AG10803 (cell line): Measurements from ENCODE around the gene AGBL1.
"Not testable (repeated sequence)": the region's sequence is repeated elsewhere in the genome, so short reads cannot be mapped to it uniquely, and the experiment has no call there.

Experiments
- DNase-seq: peaks from one replicate; pipeline ENCODE4 v3.0.0; 2010; ENCODE audit warnings: low read depth
- H3K4me3 ChIP-seq: 2 replicates; pipeline ENCODE4 v1.5.1; 2011; ENCODE audit warnings: mild to moderate bottlenecking, low read length, control low read depth
- TF ChIP-seq, protein P1 (sequence below): conservative IDR thresholded peaks from 2 replicates; pipeline ENCODE4 v1.5.1; 2011; ENCODE audit warnings: mild to moderate bottlenecking, low read length, control low read depth, inconsistent platforms

AGBL1 gene

DNA sequence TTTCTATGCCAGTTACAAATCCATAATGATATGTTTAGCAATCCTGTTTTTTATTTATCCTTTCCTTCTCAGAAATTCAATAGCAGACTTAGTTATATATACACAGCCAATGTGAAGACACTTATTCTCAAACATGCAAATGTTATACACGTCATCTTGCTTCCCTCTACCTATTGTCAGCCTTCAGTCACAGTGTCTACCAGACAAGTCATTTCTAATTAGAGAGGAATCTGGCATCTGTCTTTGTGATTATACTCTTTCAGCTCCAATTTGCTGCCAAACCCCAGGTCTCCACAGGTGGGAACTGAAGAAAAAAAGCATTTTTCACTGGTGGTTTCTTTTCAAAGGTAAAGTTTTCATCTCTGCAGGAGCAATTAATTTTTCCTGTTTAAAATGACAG lies 793.1 kb downstream of the AGBL1 start:
- TF ChIP-seq, protein P1, sequence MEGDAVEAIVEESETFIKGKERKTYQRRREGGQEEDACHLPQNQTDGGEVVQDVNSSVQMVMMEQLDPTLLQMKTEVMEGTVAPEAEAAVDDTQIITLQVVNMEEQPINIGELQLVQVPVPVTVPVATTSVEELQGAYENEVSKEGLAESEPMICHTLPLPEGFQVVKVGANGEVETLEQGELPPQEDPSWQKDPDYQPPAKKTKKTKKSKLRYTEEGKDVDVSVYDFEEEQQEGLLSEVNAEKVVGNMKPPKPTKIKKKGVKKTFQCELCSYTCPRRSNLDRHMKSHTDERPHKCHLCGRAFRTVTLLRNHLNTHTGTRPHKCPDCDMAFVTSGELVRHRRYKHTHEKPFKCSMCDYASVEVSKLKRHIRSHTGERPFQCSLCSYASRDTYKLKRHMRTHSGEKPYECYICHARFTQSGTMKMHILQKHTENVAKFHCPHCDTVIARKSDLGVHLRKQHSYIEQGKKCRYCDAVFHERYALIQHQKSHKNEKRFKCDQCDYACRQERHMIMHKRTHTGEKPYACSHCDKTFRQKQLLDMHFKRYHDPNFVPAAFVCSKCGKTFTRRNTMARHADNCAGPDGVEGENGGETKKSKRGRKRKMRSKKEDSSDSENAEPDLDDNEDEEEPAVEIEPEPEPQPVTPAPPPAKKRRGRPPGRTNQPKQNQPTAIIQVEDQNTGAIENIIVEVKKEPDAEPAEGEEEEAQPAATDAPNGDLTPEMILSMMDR, result no peak
- no peak overlapping the region for H3K4me3 ChIP-seq
- DNase-seq, result no peak

GRCh38 chr15:86875067-86875466 lies 795.4 kb downstream of the AGBL1 start:
- H3K4me3 ChIP-seq, result no peak overlapping the region
- no peak for DNase-seq
- TF ChIP-seq, protein P1, result no peak

DNA sequence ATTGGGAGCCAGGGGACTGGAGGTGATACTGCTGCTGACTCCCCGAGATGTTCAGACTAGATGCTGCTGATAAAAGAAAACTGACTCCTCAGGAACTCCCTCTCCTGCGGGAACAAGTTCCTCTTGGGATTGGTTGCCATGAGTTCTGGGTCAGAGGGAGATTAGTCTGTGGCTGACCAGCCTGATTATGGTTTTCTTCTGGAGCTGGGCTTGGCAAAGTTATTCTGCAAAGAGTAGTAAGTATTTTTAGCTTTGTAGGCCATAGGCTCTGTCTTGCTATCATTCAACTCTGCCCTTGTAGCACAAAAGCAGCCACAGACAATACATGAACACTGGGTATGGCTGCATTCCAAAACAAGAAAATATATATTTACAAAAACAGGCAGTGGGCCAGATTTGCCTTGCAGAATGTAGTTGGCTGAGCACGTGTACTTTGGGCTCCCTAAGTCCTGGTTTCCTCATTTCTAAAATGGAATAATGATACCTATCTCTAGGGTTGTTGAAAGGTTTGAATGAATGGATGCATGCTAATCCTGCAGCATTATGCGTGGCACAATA lies 796.8 kb downstream of the AGBL1 start:
- H3K4me3 ChIP-seq, result no peak overlapping the region
- TF ChIP-seq, protein P1, result no peak
- DNase-seq, result no peak

DNA sequence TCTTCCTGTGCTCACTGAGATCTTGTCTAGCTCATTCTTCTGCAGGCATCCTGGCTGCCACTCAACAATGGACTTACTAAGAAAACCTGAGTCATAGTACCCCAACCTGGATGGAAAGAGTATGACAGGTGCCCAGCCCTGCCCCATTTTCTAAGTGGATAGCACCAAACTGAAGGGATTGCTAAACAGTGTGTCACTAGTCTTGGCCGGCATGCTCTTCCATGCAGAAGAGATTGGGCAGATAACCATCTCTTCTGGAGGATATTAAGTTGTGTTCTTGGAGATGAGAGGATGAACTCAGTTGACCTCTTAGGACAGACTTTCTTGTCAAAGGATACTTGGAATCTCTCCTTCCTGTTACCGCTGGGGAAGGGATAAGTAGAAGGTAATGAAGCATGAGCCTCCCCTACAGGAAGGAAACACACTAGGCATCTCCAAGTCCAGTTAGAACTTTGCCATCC lies 797.5 kb downstream of the AGBL1 start:
- TF ChIP-seq, protein P1, result no peak
- H3K4me3 ChIP-seq, result no peak overlapping the region
- no peak for DNase-seq

DNA sequence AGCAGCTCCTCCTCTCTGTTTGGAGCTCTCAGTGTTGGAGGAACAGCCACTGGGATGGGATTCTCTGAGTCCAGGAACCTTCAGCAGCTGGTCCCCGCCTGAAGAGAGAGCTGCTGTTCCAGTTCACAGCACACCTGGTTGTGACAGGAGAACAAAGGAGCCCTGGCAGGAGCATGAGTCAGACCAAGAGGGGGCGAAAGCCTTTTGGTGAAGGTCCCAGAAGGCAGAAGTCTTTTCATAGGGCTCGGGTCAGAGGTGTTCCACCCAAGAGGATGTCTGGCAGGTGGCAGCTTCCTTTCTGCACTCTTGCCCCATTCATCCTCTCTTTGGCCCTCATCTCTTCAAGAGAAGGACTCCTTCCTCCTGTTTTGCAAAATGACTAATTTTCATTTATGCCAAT lies 799.2 kb downstream of the AGBL1 start:
- not testable (repeated sequence) for DNase-seq, H3K4me3 ChIP-seq

DNA sequence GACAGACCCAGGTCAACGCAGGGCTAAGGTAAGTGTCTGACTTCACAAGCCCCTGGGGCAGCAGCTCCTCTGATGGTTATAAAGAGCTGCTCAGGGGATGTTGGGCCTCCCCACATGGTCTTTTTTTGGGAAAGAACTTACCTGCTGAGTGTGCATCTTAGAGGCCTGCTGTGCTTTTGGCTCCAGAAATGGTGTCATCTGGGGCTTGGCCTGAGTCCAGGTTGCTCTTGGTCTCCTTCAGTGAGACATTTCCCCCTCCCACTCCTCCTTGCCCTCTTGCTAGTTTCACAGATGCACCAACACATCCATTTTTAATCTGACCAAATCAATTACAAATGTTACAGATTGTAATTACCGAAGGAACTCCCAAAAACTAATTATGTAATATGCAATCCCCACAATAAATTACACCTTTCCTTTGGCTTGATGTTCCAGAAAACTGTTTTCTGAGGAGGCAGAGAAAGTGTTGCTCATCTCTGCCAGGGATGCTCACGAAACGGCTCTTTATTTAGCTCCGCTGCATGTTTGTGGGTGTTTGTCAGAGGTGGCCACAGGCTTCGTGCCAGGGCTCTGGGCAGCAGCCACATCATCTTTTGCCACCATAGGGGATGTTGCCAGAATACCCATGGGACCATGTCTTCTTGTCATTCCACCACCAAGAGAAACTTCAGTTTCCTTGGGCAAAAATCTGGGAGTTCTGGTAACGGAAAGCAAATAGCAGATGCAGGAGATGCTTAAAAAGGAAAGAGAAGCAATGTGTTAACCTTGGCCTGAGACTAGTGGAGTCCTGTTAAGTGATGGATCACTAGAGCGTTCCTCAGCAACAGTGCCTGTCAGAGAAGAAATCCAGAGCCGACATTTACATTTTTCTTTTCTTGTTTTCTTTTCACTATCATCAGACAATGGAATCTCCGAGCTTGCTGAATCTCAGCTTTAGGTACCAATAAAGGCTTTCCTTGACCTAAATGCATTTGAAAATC lies 799.9 kb downstream of the AGBL1 start:
- TF ChIP-seq, protein P1, result no peak
- peak; percentile 3 for DNase-seq
- no peak overlapping the region for H3K4me3 ChIP-seq

DNA sequence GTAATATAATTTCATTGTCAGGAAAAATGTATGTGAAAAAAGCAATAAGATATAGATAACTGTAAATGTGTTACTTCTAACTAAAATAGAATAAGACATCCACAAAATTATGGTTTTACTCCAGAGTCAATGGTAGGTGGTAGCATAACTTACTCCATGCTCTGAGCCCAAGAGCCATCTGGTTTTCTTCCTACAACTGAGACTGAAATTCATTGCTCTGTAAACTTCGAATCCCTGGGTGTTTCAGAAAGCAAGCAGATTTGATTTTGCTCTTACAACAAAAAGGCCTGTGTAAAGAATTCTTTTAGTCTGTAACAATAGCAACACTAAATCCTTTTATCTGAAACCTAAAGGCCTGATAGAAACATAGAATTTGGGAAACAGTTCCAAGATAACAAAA lies 805.9 kb downstream of the AGBL1 start:
- TF ChIP-seq, protein P1, result no peak

More for the DNA sequence above, 805.9 kb downstream of the AGBL1 start:
- no peak overlapping the region for H3K4me3 ChIP-seq
- DNase-seq, result no peak
